SK-N-MC (cell line): ENCODE measurements around the gene TSHB.
A peak's percentile ranks its signal among the peaks of the same experiment; 100 is the strongest.

ENCODE experiments used
- DNase-seq: peaks from one replicate; pipeline ENCODE4 v3.0.0-alpha.2; 2011; ENCODE audit warnings: low read depth, low spot score
- H3K27ac ChIP-seq: fragments of 200-600 bp; sonication (generic); 2 replicates; pipeline ENCODE4 v1.5.1; 2016; ENCODE audit warnings: mixed run types
- H3K36me3 ChIP-seq: fragments of 200-600 bp; sonication (generic); 2 replicates; pipeline ENCODE4 v1.6.1; 2017; ENCODE audit warnings: antibody characterized with exemption, low read length, mixed read lengths; ENCODE audit not compliant: insufficient read depth
- H3K4me3 ChIP-seq: fragments of 200-600 bp; sonication (generic); 2 replicates; pipeline ENCODE4 v1.5.1; 2016
- H3K9ac ChIP-seq: fragments of 200-600 bp; sonication (generic); 2 replicates; pipeline ENCODE4 v1.8.0; 2017; ENCODE audit warnings: mixed run types, mixed read lengths; ENCODE audit not compliant: insufficient read length
- H3K9me3 ChIP-seq: fragments of 200-600 bp; sonication (generic); 2 replicates; pipeline ENCODE4 v1.6.1; 2017; ENCODE audit warnings: low read depth, mild to moderate bottlenecking, antibody characterized with exemption, low read length, moderate library complexity, mixed read lengths
- EZH2 ChIP-seq: fragments of 200-600 bp; sonication (generic); IDR thresholded peaks from one replicate; pipeline ENCODE4 v1.6.1; 2017; ENCODE audit warnings: antibody characterized with exemption
- FOXP2 ChIP-seq: optimal IDR thresholded peaks from 2 replicates; pipeline ENCODE3; 2011; ENCODE audit warnings: mild to moderate bottlenecking, moderate library complexity; ENCODE audit not compliant: insufficient read depth; ENCODE audit errors: extremely low read length, control extremely low read depth
- POLR2AphosphoS5 ChIP-seq: IDR thresholded peaks from 2 replicates; pipeline ENCODE4 v1.6.1; 2012; ENCODE audit warnings: mild to moderate bottlenecking, low read depth, low read length, borderline replicate concordance

TSHB gene

GRCh38 chr1:115067161-115067859, 37.7 kb downstream of the TSHB start:
- no peak for TF ChIP-seq EZH2
- TF ChIP-seq POLR2AphosphoS5: no peak
- no peak for TF ChIP-seq FOXP2

GRCh38 chr1:115068826-115069585, 39.4 kb downstream of the TSHB start:
- TF ChIP-seq POLR2AphosphoS5 (no peak), EZH2 (no peak), FOXP2 (no peak)
- Histone ChIP-seq H3K4me3 (no peak overlapping the region), H3K27ac (no peak overlapping the region), H3K9me3 (no peaks in the 10 kb centered on the region), H3K9ac (no peak overlapping the region), H3K36me3 (0 out of 2 replicates have a peak, but pooled peaks cover 2% of the 10 kb centered on the region)
- no peak for DNase-seq

More at GRCh38 chr1:115067161-115067859, 37.7 kb downstream of the TSHB start:
- no peak overlapping the region for H3K9ac ChIP-seq
- no peaks in the 10 kb centered on the region for H3K9me3 ChIP-seq
- no peak overlapping the region for H3K4me3 ChIP-seq
- H3K27ac ChIP-seq: peak overlapping the region; percentile 43; the same call in 1 of the 2 replicates
- 0 out of 2 replicates have a peak, but pooled peaks cover 2% of the 10 kb centered on the region for H3K36me3 ChIP-seq
- DNase-seq: no peak

- 0 out of 2 replicates have a peak, but pooled peaks cover 2% of the 10 kb centered on the region for H3K36me3 ChIP-seq
- no peaks in the 10 kb centered on the region for H3K9me3 ChIP-seq
- H3K4me3 ChIP-seq: no peak overlapping the region
- no peak overlapping the region for H3K9ac ChIP-seq
- TF ChIP-seq FOXP2 (no peak), POLR2AphosphoS5 (no peak), EZH2 (no peak)
- H3K27ac ChIP-seq: no peak overlapping the region
- DNase-seq: no peak
Measured at GRCh38 chr1:115069659-115070308, 40.2 kb downstream of the TSHB start.

GRCh38 chr1:115071012-115071664, 41.5 kb downstream of the TSHB start:
- 0 out of 2 replicates have a peak, but pooled peaks cover under 1% of the 10 kb centered on the region for H3K36me3 ChIP-seq
- no peak for DNase-seq
- TF ChIP-seq POLR2AphosphoS5 (no peak), FOXP2 (no peak)
- H3K4me3 ChIP-seq: no peak overlapping the region
- no peak overlapping the region for H3K9ac ChIP-seq
- no peak overlapping the region for H3K27ac ChIP-seq
- no peaks in the 10 kb centered on the region for H3K9me3 ChIP-seq

GRCh38 chr1:115073298-115074087, 43.9 kb downstream of the TSHB start:
- no peak overlapping the region for H3K27ac ChIP-seq
- no peak for DNase-seq
- no peaks in the 10 kb centered on the region for H3K36me3 ChIP-seq
- no peak overlapping the region for H3K4me3 ChIP-seq
- no peaks in the 10 kb centered on the region for H3K9me3 ChIP-seq
- no peak overlapping the region for H3K9ac ChIP-seq
- TF ChIP-seq FOXP2: no peak
- no peak for TF ChIP-seq EZH2
- TF ChIP-seq POLR2AphosphoS5: no peak

GRCh38 chr1:115074839-115075534, 45.4 kb downstream of the TSHB start:
- DNase-seq: no peak
- H3K9me3 ChIP-seq: no peaks in the 10 kb centered on the region
- H3K9ac ChIP-seq: no peak overlapping the region
- no peak overlapping the region for H3K27ac ChIP-seq
- no peak for TF ChIP-seq FOXP2
- TF ChIP-seq POLR2AphosphoS5: no peak
- TF ChIP-seq EZH2: no peak
- H3K36me3 ChIP-seq: no peaks in the 10 kb centered on the region
- no peak overlapping the region for H3K4me3 ChIP-seq

- no peak for DNase-seq
- Histone ChIP-seq H3K27ac (no peak overlapping the region), H3K36me3 (no peaks in the 10 kb centered on the region), H3K9me3 (no peaks in the 10 kb centered on the region), H3K4me3 (no peak overlapping the region), H3K9ac (no peak overlapping the region)
- TF ChIP-seq EZH2: no peak
- no peak for TF ChIP-seq POLR2AphosphoS5
- no peak for TF ChIP-seq FOXP2
Measured at GRCh38 chr1:115076384-115076915, 46.8 kb downstream of the TSHB start.
